ENCODE results near the gene IGFBP5.

Gene IGFBP5

DNA sequence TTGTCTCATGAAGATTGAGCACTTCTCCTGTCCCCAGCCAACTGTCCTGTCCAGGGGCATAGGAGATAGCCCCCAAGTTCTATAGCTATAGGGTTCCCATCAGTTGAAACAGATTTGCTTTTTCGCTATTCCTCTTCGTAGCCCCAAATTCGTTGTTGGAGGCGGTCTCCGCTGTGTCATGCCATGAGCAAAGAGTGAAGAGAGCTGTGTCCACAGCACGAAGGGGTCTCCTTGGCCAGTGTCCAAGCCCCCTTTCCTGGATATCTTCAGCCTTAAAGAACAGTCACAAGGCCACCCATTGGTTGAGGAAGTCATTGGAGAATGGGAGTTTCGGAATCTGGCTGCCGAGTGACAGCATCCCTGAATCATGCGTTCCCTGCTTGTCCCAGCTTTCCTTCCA is 21.0 kb downstream of the IGFBP5 start:
- DNase-seq (ENCODE audit: low spot score): no peak
- TF ChIP-seq, protein P1, sequence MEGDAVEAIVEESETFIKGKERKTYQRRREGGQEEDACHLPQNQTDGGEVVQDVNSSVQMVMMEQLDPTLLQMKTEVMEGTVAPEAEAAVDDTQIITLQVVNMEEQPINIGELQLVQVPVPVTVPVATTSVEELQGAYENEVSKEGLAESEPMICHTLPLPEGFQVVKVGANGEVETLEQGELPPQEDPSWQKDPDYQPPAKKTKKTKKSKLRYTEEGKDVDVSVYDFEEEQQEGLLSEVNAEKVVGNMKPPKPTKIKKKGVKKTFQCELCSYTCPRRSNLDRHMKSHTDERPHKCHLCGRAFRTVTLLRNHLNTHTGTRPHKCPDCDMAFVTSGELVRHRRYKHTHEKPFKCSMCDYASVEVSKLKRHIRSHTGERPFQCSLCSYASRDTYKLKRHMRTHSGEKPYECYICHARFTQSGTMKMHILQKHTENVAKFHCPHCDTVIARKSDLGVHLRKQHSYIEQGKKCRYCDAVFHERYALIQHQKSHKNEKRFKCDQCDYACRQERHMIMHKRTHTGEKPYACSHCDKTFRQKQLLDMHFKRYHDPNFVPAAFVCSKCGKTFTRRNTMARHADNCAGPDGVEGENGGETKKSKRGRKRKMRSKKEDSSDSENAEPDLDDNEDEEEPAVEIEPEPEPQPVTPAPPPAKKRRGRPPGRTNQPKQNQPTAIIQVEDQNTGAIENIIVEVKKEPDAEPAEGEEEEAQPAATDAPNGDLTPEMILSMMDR (IDR thresholded peaks at IDR 0.05): no peak
- H3K27ac ChIP-seq: peak overlapping the region in 1 of 2 donors; percentile 24
- H3K4me3 ChIP-seq: no peak overlapping the region

DNA sequence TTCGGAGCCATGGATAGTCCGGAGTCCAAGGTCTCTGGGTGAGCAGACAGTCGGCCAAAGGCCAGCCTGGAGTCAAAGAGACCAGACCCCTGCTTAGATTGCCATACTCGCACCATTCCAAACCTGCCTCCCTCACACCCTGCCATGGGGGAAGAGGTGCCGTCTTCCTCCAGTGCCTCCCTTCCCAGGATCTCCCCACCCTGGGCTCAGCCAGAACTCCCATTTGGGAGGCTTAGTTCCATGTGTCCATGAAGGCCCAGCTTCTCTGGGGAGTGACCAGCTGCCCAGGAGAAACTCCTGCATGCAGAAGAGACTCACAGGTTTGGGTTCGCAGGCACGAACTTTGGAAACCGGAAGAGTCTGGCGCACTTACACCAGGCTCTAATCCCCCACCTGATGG is 21.7 kb downstream of the IGFBP5 start:
- peak overlapping the region in 1 of 2 donors; percentile 24 for H3K27ac ChIP-seq
- TF ChIP-seq, protein P1 (IDR thresholded peaks at IDR 0.05): no peak

DNA sequence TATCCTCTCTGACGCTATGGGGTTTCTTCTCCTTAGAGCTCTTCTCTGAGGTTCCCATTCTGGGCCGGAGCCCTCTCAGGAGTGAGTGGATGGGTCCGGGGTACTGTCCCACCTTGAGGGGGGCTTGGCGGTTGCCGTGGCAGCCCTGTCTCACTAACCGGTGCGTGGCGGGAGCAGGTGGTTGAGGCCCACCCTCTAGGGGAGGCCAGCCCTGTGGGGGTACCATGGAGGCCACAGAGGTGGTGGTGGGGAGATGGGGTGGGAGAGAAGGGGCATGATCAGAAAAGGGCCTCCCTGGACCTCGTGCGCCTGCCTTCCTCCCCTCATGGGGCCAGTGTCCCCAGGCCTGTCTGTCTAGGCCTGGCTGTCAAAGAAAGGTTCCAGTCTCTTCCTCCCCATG is 22.3 kb downstream of the IGFBP5 start:
- TF ChIP-seq, protein P1 (IDR thresholded peaks at IDR 0.05): no peak
- H3K4me3 ChIP-seq: no peak overlapping the region
- peak overlapping the region in 1 of 2 donors; percentile 24 for H3K27ac ChIP-seq
- DNase-seq (ENCODE audit: low spot score): no peak

More for the DNA sequence above, 21.7 kb downstream of the IGFBP5 start:
- DNase-seq (ENCODE audit: low spot score): no peak
- no peak overlapping the region for H3K4me3 ChIP-seq

DNA sequence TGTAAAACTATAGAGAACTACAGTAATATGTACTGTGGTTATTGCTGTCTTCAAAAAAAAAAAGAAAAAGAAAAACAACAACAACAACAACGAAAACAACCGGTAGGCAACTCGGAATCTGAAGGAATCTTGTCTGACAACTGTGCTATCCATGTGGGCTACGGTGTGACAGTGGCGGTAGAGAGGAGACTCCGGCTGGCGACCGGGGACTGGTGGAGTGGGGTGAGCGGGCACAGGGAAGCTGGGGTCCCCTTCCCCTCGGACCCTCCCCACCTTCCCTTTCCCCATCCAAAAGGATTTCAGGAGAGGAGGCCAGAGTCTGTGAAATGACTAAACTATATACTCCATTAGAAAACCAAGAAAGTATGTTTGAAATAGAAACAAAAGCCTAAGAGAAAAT is 22.9 kb downstream of the IGFBP5 start:
- H3K27ac ChIP-seq: no peak overlapping the region
- no peak overlapping the region for H3K4me3 ChIP-seq
- TF ChIP-seq, protein P1 (IDR thresholded peaks at IDR 0.05): no peak
- no peak for DNase-seq (ENCODE audit: low spot score)

DNA sequence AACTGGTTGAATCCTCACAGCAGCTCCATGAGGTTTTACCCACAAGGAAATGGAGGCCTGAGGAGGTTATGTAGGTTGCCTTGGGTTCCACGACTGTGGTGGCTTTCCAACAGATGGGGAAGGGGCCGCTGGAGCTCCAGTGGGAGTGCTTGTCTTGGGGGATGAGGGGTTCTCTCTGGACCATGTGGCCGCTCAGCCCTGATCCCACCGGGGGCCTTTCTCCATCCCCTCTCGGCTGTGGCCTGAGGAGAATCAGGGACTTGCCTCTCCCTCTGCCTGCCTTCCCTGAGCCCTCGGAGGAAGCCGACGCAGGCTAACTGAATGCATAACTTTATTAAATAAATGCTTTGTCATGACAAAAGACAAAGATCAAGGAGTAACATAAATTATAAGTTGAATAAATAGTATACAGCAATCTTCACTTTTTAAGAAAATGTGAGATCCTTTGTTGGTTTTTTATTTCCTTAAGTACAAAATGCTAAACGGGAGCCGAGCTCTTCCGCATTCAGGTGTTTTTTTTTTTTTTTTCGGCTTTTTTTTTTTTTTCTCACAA is 23.5 kb downstream of the IGFBP5 start:
- DNase-seq (ENCODE audit: low spot score): no peak
- Histone ChIP-seq H3K27ac (peak overlapping the region in 1 of 2 donors; percentile 11), H3K4me3 (no peak overlapping the region)
- TF ChIP-seq, protein P1 (IDR thresholded peaks at IDR 0.05): no peak

DNA sequence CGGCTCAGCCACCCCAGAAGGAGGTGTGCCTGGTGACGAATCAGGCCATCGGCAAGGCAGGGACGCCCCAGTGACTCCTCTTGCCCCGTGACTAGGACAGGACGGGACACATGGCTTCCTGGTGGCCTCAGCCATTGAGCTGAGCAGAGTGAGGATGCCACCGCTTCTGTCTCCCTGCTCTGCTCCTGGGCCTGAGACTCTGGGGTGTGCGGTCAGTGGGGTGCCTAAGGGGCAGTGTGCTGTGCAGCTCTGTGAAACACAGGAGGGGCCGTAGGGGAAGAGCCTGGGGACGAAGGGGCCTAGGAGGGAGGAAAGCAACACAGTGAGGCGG is 24.3 kb downstream of the IGFBP5 start:
- DNase-seq (ENCODE audit: low spot score): no peak
- TF ChIP-seq, protein P1 (IDR thresholded peaks at IDR 0.05): no peak
- no peak overlapping the region for H3K4me3 ChIP-seq
- H3K27ac ChIP-seq: no peak overlapping the region

DNA sequence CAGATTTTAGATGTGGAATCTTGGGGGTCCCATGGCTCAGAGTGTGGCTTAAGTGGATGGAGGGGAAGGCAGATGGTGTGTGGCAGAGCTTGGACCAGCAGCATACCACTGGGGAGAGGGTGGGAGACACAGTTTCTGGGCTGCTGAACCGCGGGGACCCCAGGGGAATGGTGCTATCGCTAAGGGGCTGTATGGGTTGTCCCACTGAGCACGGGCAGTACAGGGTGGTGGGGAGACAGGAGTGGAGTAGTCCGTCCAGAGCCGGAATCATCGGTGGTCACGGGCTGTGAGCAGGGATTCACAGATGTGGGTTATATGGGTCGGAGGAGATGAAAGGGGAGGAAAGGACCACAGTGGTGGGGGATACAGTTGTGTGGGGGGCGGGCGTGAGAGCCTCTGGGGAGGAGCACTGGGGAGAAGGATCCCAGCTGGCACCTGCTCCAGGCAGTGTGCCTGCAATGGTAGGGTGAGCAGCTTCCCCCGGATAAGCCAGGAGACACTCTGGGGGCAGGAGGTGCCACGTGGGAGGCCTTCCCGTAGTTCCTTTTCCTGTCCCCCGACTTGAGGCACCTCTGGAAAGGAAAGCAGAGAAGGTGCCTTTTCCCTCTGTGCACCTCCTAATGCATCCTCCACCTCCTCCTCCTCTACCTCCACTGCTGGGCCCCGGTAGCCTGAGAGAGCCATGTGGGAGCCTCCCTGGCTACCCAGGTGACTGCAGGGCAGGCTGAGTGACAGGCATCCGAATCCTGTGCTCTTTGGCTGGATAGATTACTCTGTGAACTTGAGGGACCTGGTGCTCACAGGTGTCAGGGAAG is 24.9 kb downstream of the IGFBP5 start:
- Histone ChIP-seq H3K27ac (no peak overlapping the region), H3K4me3 (no peak overlapping the region)
- TF ChIP-seq, protein P1 (IDR thresholded peaks at IDR 0.05): no peak
- DNase-seq (ENCODE audit: low spot score): no peak
